HepG2 (cell line): ENCODE results near the gene PHF14. TPM values are rescaled to one million over a fixed set of nuclear protein-coding genes. Genes with fewer than 3 reads are reported as not detected.
A peak's percentile ranks its signal among the peaks of the same experiment; 100 is the strongest.

Experiments
- ARHGAP35 ChIP-seq: sonication (generic); formaldehyde crosslinking; IDR thresholded peaks from 2 replicates; pipeline ENCODE4 v1.9.0; 2022; ENCODE audit warnings: mild to moderate bottlenecking, inconsistent platforms, moderate library complexity, missing genetic modification reagents, borderline replicate concordance
- ARNT2 ChIP-seq: sonication (generic); formaldehyde crosslinking; IDR thresholded peaks from 2 replicates; pipeline ENCODE4 v1.8.0; 2022; ENCODE audit warnings: mild to moderate bottlenecking, low read depth, missing genetic modification reagents, moderate library complexity
- DZIP1 ChIP-seq: sonication (generic); formaldehyde crosslinking; IDR thresholded peaks from 2 replicates; pipeline ENCODE4 v1.5.0; 2020; ENCODE audit warnings: mild to moderate bottlenecking, missing genetic modification reagents
- EP300 ChIP-seq, 3 experiments: sonication (generic) in 1 of 3; formaldehyde crosslinking in 1 of 3; IDR thresholded peaks; 2 replicates each; pipeline versions ENCODE4 v1.5.1 to v1.6.1; 2011 to 2020; ENCODE audit warnings: low read depth in 2 of 3, low read length in 2 of 3, borderline replicate concordance in 1 of 3, improper control_type of control experiment in 1 of 3, mild to moderate bottlenecking in 1 of 3, missing genetic modification reagents in 1 of 3, moderate library complexity in 1 of 3
- GATAD2A ChIP-seq: IDR thresholded peaks from 2 replicates; pipeline ENCODE4 v1.6.1; 2016
- HNRNPLL ChIP-seq: fragments of 200-400 bp; formaldehyde crosslinking; IDR thresholded peaks from 2 replicates; pipeline ENCODE4 v1.6.1; 2017; ENCODE audit warnings: mild to moderate bottlenecking, low read depth, low read length; ENCODE audit not compliant: poor library complexity, severe bottlenecking
- LCORL ChIP-seq, 2 experiments: fragments of 450-650 bp in 1 of 2; sonication (generic) in 1 of 2; formaldehyde crosslinking in 1 of 2; IDR thresholded peaks; 2 replicates each; pipeline versions ENCODE4 v1.5.0 to v1.6.1; 2017 to 2020; ENCODE audit warnings: antibody characterized with exemption in 1 of 2, missing genetic modification reagents in 1 of 2
- MATR3 ChIP-seq: sonication (generic); formaldehyde crosslinking; IDR thresholded peaks from 2 replicates; pipeline ENCODE4 v1.4.0; 2020; ENCODE audit warnings: missing genetic modification reagents
- MAZ ChIP-seq, 2 experiments: sonication (generic) in 1 of 2; formaldehyde crosslinking in 1 of 2; IDR thresholded peaks; 2 replicates each; pipeline versions ENCODE4 v1.5.0 to v1.6.1; 2012 to 2020; ENCODE audit warnings: low read depth in 2 of 2, mild to moderate bottlenecking in 2 of 2, borderline replicate concordance in 1 of 2, improper control_type of control experiment in 1 of 2, low read length in 1 of 2, missing genetic modification reagents in 1 of 2, moderate library complexity in 1 of 2
- NPAS2 ChIP-seq: sonication (generic); formaldehyde crosslinking; IDR thresholded peaks from 2 replicates; pipeline ENCODE4 v1.8.0; 2022; ENCODE audit warnings: mild to moderate bottlenecking, missing genetic modification reagents, borderline replicate concordance
- RAD21 ChIP-seq: fragments of 450-650 bp; formaldehyde crosslinking; IDR thresholded peaks from 2 replicates; pipeline ENCODE4 v1.5.0; 2020; ENCODE audit warnings: mild to moderate bottlenecking
- RBAK ChIP-seq: sonication (generic); formaldehyde crosslinking; IDR thresholded peaks from 2 replicates; pipeline ENCODE4 v1.5.1; 2020; ENCODE audit warnings: mild to moderate bottlenecking, missing genetic modification reagents
- RBM22 ChIP-seq: fragments of 200-400 bp; formaldehyde crosslinking; optimal IDR thresholded peaks from 2 replicates; pipeline ENCODE3; 2017; ENCODE audit warnings: mild to moderate bottlenecking, low read length, moderate library complexity
- SIN3A ChIP-seq: IDR thresholded peaks from 2 replicates; pipeline ENCODE4 v1.6.1; 2011; ENCODE audit warnings: low read depth, mild to moderate bottlenecking, control low read depth, low read length, borderline replicate concordance
- SKI ChIP-seq: fragments of 450-650 bp; IDR thresholded peaks from one replicate; pipeline ENCODE4 v1.6.1; 2018; ENCODE audit warnings: mild to moderate bottlenecking; ENCODE audit not compliant: partially characterized antibody
- SMAD1 ChIP-seq: sonication (generic); formaldehyde crosslinking; IDR thresholded peaks from 2 replicates; pipeline ENCODE4 v1.4.0; 2020; ENCODE audit warnings: missing genetic modification reagents, low read depth, mild to moderate bottlenecking, borderline replicate concordance
- TBL1XR1 ChIP-seq: fragments of 150-350 bp; IDR thresholded peaks from 2 replicates; pipeline ENCODE4 v1.6.1; 2014; ENCODE audit warnings: borderline replicate concordance, low read length; ENCODE audit not compliant: partially characterized antibody
- TCF12 ChIP-seq, 2 experiments: fragments of 450-650 bp in 1 of 2; sonication (generic) in 1 of 2; formaldehyde crosslinking in 1 of 2; IDR thresholded peaks; 2 replicates each; pipeline versions ENCODE4 v1.6.1 to v1.8.0; 2017 to 2022; ENCODE audit warnings: antibody characterized with exemption in 1 of 2, mild to moderate bottlenecking in 1 of 2, missing genetic modification reagents in 1 of 2, moderate library complexity in 1 of 2
- TMF1 ChIP-seq: sonication (generic); formaldehyde crosslinking; IDR thresholded peaks from 2 replicates; pipeline ENCODE4 v1.8.1; 2022; ENCODE audit warnings: low read depth, missing genetic modification reagents
- ZBTB20 ChIP-seq: sonication (generic); formaldehyde crosslinking; IDR thresholded peaks from 2 replicates; pipeline ENCODE4 v1.8.1; 2023; ENCODE audit warnings: missing genetic modification reagents, low read depth, mild to moderate bottlenecking, borderline replicate concordance
- ZNF235 ChIP-seq: sonication (generic); formaldehyde crosslinking; IDR thresholded peaks from 2 replicates; pipeline ENCODE4 v1.8.1; 2023; ENCODE audit warnings: mild to moderate bottlenecking, missing genetic modification reagents, borderline replicate concordance
- ZNF3 ChIP-seq: IDR thresholded peaks from 2 replicates; pipeline ENCODE4 v1.7.0; 2017; ENCODE audit warnings: inconsistent platforms
- ZNF468 ChIP-seq: sonication (generic); formaldehyde crosslinking; IDR thresholded peaks from 2 replicates; pipeline ENCODE4 v1.8.0; 2022; ENCODE audit warnings: mild to moderate bottlenecking, moderate library complexity, missing genetic modification reagents
- ZNF496 ChIP-seq: sonication (generic); formaldehyde crosslinking; IDR thresholded peaks from 2 replicates; pipeline ENCODE4 v1.8.1; 2023; ENCODE audit warnings: mild to moderate bottlenecking, moderate library complexity, missing genetic modification reagents; ENCODE audit not compliant: insufficient replicate concordance
- ZNF781 ChIP-seq: sonication (generic); formaldehyde crosslinking; IDR thresholded peaks from 2 replicates; pipeline ENCODE4 v1.5.1; 2020; ENCODE audit warnings: borderline replicate concordance, mild to moderate bottlenecking, missing genetic modification reagents; ENCODE audit errors: not compliant biosample characterization
- ZNF792 ChIP-seq: IDR thresholded peaks from 2 replicates; pipeline ENCODE4 v1.6.1; 2016
- polyA plus RNA-seq, 8 experiments: library from polyadenylated mRNA; depleted of rRNA in 3 of 8; stranded (reverse) in 7 of 8; unstranded in 1 of 8; fragments of >200 nt; fragmentation: Illumina TruSeq in 4 of 8; extraction: Trizol in 4 of 8; gene quantifications; 2 replicates each; pipeline versions ENCODE4 v1.2.1 to v1.2.3, GENCODE V29; 2011 to 2016; ENCODE audit warnings: low read depth in 4 of 8, missing spikeins in 1 of 8, mixed read lengths in 1 of 8; ENCODE audit not compliant: insufficient read depth in 1 of 8
- total RNA-seq, 5 experiments: library from RNA; depleted of rRNA; stranded (reverse); fragments of >200 nt; fragmentation: Illumina TruSeq; extraction: Trizol; gene quantifications; 2 replicates each; pipeline ENCODE4 v1.2.3, GENCODE V29; 2016; ENCODE audit warnings: low read depth in 1 of 5

The PHF14 gene
- total and polyA plus RNA-seq, 2 of the 13 experiments (the other 11 are each of a cell fraction or from before 2014, with no cell fraction given) = 18.9 to 68.7 TPM

DNA sequence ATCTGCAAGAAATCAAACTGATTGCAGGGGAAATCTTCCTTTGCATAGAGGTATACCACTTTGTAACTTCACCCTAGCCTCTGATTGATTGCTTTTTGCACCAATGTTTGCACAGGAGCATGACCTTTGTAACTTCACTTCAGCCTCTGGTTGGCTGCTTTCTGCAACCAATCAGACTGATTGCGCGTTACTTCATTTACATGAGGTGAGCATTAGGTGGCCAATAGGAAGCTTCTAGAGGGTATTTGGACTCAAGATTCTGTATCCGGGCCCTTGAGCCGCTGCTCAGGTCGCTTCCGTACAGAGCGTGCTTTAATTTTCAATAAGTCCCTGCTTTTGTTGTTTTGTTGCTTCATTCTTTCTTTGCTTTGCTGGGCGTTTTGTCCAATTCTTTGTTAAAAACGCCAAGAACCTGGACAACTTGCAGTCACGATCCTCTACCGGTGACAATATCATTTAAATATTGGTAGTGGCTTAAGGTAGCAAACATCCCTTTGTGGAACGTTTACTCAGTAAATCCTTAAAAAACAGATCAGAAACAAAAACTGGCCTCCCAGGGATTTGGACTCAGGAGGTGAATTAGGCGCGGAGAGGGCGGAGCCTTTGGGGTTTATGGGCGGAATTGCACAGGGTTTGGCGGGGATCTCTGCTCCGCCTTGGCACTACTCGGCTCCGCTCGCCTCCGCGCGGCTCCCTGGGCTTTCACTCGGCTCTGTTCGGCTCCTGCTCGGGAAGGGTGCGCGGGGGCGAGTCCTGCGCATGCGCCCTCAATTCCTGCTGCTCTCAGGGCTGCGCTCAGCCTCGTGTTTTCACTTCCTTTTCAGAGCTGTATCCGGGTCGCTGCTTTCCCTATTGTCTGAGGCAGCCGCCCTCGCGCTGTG is at the start of gene PHF14 (continued):
- TF ChIP-seq LCORL (IDR thresholded peaks at IDR 0.05) (no peak), LCORL (CRISPR knock-in tag; IDR thresholded peaks at IDR 0.05) (peak; percentile 5; the same call in 1 of the 2 replicates), SKI (no peak), ARHGAP35 (no peak), ZNF235 (peak; percentile 67; the same call in 1 of the 2 replicates), TBL1XR1 (no peak), ZNF496 (no peak), ZNF3 (no peak), ARNT2 (no peak; the same call in 1 of the 2 replicates), HNRNPLL (peak; percentile 81), TMF1 (CRISPR knock-in tag) (no peak), NPAS2 (CRISPR knock-in tag) (no peak), DZIP1 (CRISPR knock-in tag) (no peak), ZNF781 (no peak), MATR3 (no peak), ZNF468 (CRISPR knock-in tag) (no peak), RBAK (CRISPR knock-in tag) (no peak), EP300 (IDR thresholded peaks at IDR 0.05; ENCODE audit: low read depth in 2 of 2, low read length in 2 of 2) (peak in 1 of 2 experiments; percentile 58; a peak in 2 of 4 replicates), EP300 (CRISPR knock-in tag; IDR thresholded peaks at IDR 0.05; ENCODE audit: borderline replicate concordance) (no peak; the same call in 1 of the 2 replicates), SMAD1 (CRISPR knock-in tag) (no peak), RAD21 (no peak), MAZ (IDR thresholded peaks at IDR 0.05; ENCODE audit: borderline replicate concordance, low read depth, low read length) (no peak), MAZ (CRISPR knock-in tag; IDR thresholded peaks at IDR 0.05; ENCODE audit: low read depth) (peak; percentile 47; the same call in 1 of the 2 replicates), RBM22 (peak; percentile 39), ZBTB20 (CRISPR knock-in tag) (no peak), ZNF792 (CRISPR knock-in tag) (no peak), SIN3A (peak; percentile 85), GATAD2A (CRISPR knock-in tag) (peak; percentile 43), TCF12 (IDR thresholded peaks at IDR 0.05) (no peak), TCF12 (CRISPR knock-in tag; IDR thresholded peaks at IDR 0.05) (no peak)
